Natural killer cell (primary cell): ENCODE data around the gene NPEPL1. TPM values are rescaled to one million over a fixed set of nuclear protein-coding genes. Genes with fewer than 3 reads are reported as not detected.

Source experiments
- ATAC-seq, 3 donors: fragments of 150-1000 bp in 2 of 3; fragments of 200-7000 bp in 1 of 3; cut with Tn5 transposase; 1 replicate in 1 of 3; 2 replicates in 2 of 3; pipeline ENCODE4 v1.10.0; 2021; ENCODE audit warnings: mild to moderate bottlenecking in 2 of 3, moderate library complexity in 2 of 3
- DNase-seq, 2 donors: peaks; one replicate each; pipeline versions ENCODE4 v3.0.0 to v3.0.0-alpha.2; 2013 to 2021; ENCODE audit warnings: mixed read lengths in 1 of 2
- H3K27ac ChIP-seq: one replicate; pipeline ENCODE4 v1.5.1; 2013; ENCODE audit warnings: mild to moderate bottlenecking, low read length
- H3K27me3 ChIP-seq: one replicate; pipeline ENCODE4 v1.6.1; 2013; ENCODE audit warnings: low read length; ENCODE audit not compliant: control insufficient read depth, insufficient read depth
- H3K36me3 ChIP-seq: one replicate; pipeline ENCODE4 v1.6.1; 2013; ENCODE audit warnings: low read length; ENCODE audit not compliant: control insufficient read depth, insufficient read depth
- H3K4me1 ChIP-seq: one replicate; pipeline ENCODE4 v1.6.1; 2013; ENCODE audit warnings: low read length; ENCODE audit not compliant: control insufficient read depth, insufficient read depth
- H3K4me3 ChIP-seq: one replicate; pipeline ENCODE4 v1.5.1; 2013; ENCODE audit warnings: low read length
- H3K9me3 ChIP-seq: one replicate; pipeline ENCODE4 v1.6.1; 2013; ENCODE audit warnings: low read length; ENCODE audit not compliant: control insufficient read depth, insufficient read depth
- H3K27ac Mint-ChIP-seq, 2 donors: one replicate each; pipeline ENCODE4 v1.8.0; 2022; ENCODE audit warnings: mild to moderate bottlenecking in 2 of 2, mixed read lengths in 2 of 2, moderate library complexity in 1 of 2
- H3K27me3 Mint-ChIP-seq, 2 donors: one replicate each; pipeline ENCODE4 v1.8.0; 2022; ENCODE audit warnings: low read depth in 2 of 2, mixed read lengths in 2 of 2
- H3K36me3 Mint-ChIP-seq: one replicate; pipeline ENCODE4 v1.8.0; 2022; ENCODE audit warnings: mixed read lengths
- H3K4me1 Mint-ChIP-seq, 2 donors: one replicate each; pipeline ENCODE4 v1.8.0; 2022; ENCODE audit warnings: mixed read lengths in 2 of 2
- H3K4me3 Mint-ChIP-seq: one replicate; pipeline ENCODE4 v1.8.0; 2022; ENCODE audit warnings: mild to moderate bottlenecking, moderate library complexity, mixed read lengths
- H3K9me3 Mint-ChIP-seq, 2 donors: one replicate each; pipeline ENCODE4 v1.8.0; 2022; ENCODE audit warnings: mixed read lengths in 2 of 2
- CTCF ChIP-seq: fragments of 200-600 bp; IDR thresholded peaks from one replicate; pipeline ENCODE4 v1.8.0; 2022; ENCODE audit warnings: antibody characterized with exemption
- WGBS: methylation state at CpG from one replicate; pipeline ENCODE4 v1.1.7; 2013; ENCODE audit warnings: missing lambda C conversion rate; ENCODE audit not compliant: insufficient coverage; 5-methylcytosine and 5-hydroxymethylcytosine counted together
- intact Hi-C: fragments of 100-400 bp; cut with micrococcal nuclease; formaldehyde crosslinking; loops from one replicate; pipeline ENCODE4 v1.14.2; 2022
- total RNA-seq, 4 donors: library from RNA; stranded (reverse); fragments of 120-200 nt in 1 of 4; gene quantifications; one replicate each; pipeline versions ENCODE4 v1.2.3 to v1.2.4, GENCODE V29; 2013 to 2022

Gene NPEPL1
- total RNA-seq, 3 donors from 2014 or later (not counting 1 experiment from before 2014, with no cell fraction given), result 66.0 to 83.7 (median 68.4) TPM

GRCh38 chr20:58673119-58673518 lies 19.5 kb upstream of the NPEPL1 start:
- Histone ChIP-seq H3K27me3 (no peaks in the 10 kb centered on the region), H3K27ac (no peak overlapping the region), H3K9me3 (no peaks in the 10 kb centered on the region), H3K4me3 (no peak overlapping the region), H3K36me3 (peaks cover 79% of the 10 kb centered on the region), H3K4me1 (no peaks in the 10 kb centered on the region)
- H3K27ac Mint-ChIP-seq, result peak overlapping the region; percentile 6 to 16
- intact Hi-C loops, result no loop called here
- no peak for TF ChIP-seq CTCF
- H3K4me1 Mint-ChIP-seq, result no peaks in the 10 kb centered on the region
- no peaks in the 10 kb centered on the region for H3K27me3 Mint-ChIP-seq
- H3K4me3 Mint-ChIP-seq, result no peak overlapping the region
- H3K36me3 Mint-ChIP-seq, result peaks cover 18% of the 10 kb centered on the region
- no peaks in the 10 kb centered on the region for H3K9me3 Mint-ChIP-seq
- DNase-seq (no peak), ATAC-seq (no peak)
- 90% methylated on average over 9 of the region's 9 CpGs for whole genome bisulfite sequencing

- 96% methylated on average over 18 of the region's 18 CpGs for WGBS
- Histone ChIP-seq H3K4me1 (no peaks in the 10 kb centered on the region), H3K27ac (no peak overlapping the region), H3K4me3 (no peak overlapping the region), H3K27me3 (no peaks in the 10 kb centered on the region), H3K9me3 (no peaks in the 10 kb centered on the region), H3K36me3 (peaks cover 74% of the 10 kb centered on the region)
- TF ChIP-seq CTCF, result no peak
- intact Hi-C loops, result no loop called here
- Mint-ChIP-seq H3K4me3 (no peak overlapping the region), H3K4me1 (no peaks in the 10 kb centered on the region), H3K27ac (no peak overlapping the region), H3K27me3 (no peaks in the 10 kb centered on the region), H3K9me3 (no peaks in the 10 kb centered on the region), H3K36me3 (peaks cover 18% of the 10 kb centered on the region)
- no peak for ATAC-seq
- DNase-seq, result no peak
Observed at GRCh38 chr20:58675146-58675584, 17.4 kb upstream of the NPEPL1 start.

GRCh38 chr20:58675641-58676040 lies 17.0 kb upstream of the NPEPL1 start:
- Histone ChIP-seq H3K27me3 (no peaks in the 10 kb centered on the region), H3K4me1 (no peaks in the 10 kb centered on the region), H3K9me3 (no peaks in the 10 kb centered on the region), H3K27ac (no peak overlapping the region), H3K4me3 (no peak overlapping the region), H3K36me3 (peaks cover 74% of the 10 kb centered on the region)
- no peak for TF ChIP-seq CTCF
- Mint-ChIP-seq H3K36me3 (peaks cover 18% of the 10 kb centered on the region), H3K27me3 (no peaks in the 10 kb centered on the region), H3K4me3 (no peak overlapping the region), H3K9me3 (no peaks in the 10 kb centered on the region), H3K4me1 (no peaks in the 10 kb centered on the region), H3K27ac (no peak overlapping the region)
- intact Hi-C loops, result no loop called here
- DNase-seq (no peak), ATAC-seq (no peak)
- 97% methylated on average over 17 of the region's 17 CpGs for whole genome bisulfite sequencing

- Mint-ChIP-seq H3K9me3 (no peaks in the 10 kb centered on the region), H3K27ac (no peak overlapping the region), H3K27me3 (no peaks in the 10 kb centered on the region), H3K4me3 (no peak overlapping the region), H3K36me3 (peaks cover 18% of the 10 kb centered on the region), H3K4me1 (no peaks in the 10 kb centered on the region)
- Histone ChIP-seq H3K4me1 (no peaks in the 10 kb centered on the region), H3K4me3 (no peak overlapping the region), H3K9me3 (no peaks in the 10 kb centered on the region), H3K27me3 (no peaks in the 10 kb centered on the region), H3K36me3 (peaks cover 71% of the 10 kb centered on the region), H3K27ac (no peak overlapping the region)
- intact Hi-C loops, result no loop called here
- no peak for TF ChIP-seq CTCF
- 98% methylated on average over 18 of the region's 19 CpGs for WGBS
- DNase-seq, result no peak
- ATAC-seq, result no peak
Observed at GRCh38 chr20:58676161-58676560, 16.4 kb upstream of the NPEPL1 start.
